DMS 273 (cell line): Measurements from ENCODE around the gene SULT2B1.
"Not testable (repeated sequence)": the region's sequence is repeated elsewhere in the genome, so short reads cannot be mapped to it uniquely, and the experiment has no call there.

Experiments used
- DNase-seq: peaks from one replicate; lab custom pipeline; 2025; ENCODE audit not compliant: unreplicated experiment; lab: John Stamatoyannopoulos, UW

The SULT2B1 gene

DNA sequence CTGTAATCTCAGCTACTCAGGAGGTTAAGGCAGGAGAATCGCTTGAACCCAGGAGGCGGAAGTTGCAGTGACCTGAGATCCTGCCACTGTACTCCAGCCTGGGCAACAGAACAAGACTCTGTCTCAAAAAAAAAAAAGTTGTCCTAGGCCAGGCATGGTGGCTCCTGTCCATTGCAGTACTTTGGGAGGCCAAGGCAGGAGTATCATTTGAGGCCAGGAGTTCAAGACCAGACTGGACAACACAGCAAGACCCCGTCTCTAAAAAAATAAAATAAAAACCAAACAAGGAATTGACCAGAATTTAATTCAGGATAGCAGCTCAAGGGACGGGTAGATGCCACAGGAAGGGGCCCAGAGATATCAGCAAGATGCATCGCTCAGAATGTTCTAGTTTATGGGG is 4.9 kb downstream of the SULT2B1 start:
- no peak for DNase-seq

DNA sequence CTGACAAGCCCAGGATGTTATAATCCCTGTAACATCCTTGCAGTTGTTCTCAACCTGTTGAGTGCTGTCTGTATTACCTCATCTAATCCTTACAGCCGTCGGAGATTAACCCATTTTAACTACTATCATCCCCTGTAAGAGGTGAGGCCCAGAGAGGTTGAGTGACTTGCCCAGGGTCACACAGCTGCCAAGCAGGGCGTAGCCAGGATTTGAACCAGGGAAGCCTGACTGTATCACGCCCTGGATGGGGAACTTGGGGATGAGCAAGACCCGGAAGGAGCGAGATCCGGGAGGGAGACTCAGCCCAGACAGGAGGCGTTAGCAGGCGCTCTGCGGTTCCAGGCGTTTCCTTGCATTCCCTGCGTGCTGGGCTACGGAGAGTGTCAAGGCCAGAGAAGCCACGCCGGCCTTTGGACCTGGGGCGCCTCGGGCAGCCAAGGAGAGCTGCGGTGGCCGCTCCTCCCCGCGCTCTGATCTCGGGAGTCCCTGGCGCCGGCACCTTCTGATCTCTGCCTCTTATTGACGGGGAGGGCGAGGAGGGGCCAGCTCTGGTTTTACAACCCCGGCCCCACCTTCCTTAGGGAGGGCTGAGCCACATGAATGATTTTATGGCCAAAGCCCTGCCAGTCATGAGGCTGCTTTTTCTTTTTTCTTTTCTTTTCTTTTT is 6.2 kb downstream of the SULT2B1 start:
- no peak for DNase-seq

GRCh38 chr19:48560095-48560530 is 8.1 kb downstream of the SULT2B1 start:
- peak; percentile 39 for DNase-seq

DNA sequence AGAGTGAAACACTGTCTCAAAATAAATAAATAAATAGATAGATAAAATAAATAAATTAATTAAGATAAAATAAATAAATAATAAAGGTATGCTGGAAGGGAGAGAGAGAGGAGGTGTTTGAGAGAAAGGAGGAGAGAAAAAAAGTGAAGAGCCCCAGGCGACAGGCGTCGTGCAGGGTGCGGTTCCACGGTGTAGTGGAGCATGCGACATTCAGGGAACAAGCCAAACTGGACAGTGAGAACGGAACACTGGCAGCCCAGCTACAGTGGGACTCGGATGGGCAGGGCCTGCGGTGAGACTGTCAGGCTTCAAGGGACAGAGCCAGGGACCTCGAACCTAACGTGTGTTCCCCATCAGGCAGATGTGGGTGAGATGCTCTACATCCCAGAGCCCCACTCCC is 9.4 kb downstream of the SULT2B1 start:
- no peak for DNase-seq

- no peak for DNase-seq
Measured at GRCh38 chr19:48565090-48565489, 13.1 kb downstream of the SULT2B1 start.

DNA sequence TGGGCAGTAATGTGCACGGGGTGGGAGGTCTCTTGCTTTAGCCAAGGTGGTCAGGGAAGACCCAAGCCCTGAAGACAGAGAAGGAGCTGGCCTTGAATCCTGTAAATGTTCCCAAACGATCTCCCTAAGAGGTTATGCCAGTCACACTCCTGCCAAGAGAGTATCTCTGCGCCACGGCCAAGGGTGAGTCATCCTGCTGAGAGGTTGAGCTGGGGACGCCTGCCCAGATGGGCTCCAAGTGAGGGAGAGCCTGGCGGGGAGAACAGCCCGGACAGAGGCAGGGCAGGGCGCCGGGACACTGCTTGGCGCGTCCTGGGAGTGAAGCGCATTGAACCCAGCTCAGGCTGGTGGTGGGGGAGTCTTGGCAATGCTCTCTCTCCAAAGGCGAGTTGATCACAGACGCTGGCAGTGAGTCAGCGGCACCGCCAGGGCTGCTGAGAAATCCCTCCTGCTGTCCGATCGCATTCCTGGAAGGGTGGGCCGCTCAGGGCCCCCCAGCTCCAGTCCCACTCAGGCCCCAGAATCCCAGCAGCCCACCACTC is 16.4 kb downstream of the SULT2B1 start:
- peak; percentile 95 for DNase-seq

- DNase-seq: peak; percentile 55
Measured at GRCh38 chr19:48569814-48570213, 17.8 kb downstream of the SULT2B1 start.

DNA sequence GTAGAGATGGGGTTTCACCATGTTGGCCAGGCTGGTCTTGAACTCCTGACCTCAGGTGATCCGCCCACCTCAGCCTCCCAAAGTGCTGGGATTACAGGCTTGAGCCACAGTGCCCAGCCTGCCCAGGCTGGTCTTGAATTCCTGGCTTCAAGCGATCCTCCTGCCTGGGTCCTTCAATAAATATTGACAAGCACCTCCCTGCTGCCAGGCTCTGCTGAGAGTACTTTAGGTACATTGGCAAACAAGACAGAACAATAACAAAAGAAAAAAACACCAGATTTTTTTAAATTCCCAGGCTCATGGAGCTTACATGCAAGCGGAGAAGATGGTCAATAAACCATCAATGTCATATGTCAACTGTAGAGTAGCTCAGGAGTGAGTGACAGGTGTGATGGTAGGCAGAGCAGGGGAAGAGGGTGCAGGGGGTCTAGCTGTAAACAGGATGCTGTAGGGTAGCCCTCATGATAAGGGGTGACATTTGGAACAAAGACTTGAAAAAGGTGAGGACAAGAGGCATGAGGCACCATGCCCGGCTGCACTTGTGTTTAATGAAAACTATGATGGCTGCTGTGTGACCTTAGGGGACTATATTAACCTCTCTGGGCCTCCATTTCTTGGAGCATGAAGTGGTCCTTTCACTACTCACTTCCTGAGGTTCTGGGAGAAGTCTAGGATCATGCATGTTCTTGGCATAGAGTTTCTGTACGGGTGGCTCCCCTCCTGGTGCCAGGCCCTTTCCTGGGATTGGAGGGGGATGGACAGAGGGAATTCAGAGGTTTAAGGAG is 19.6 kb downstream of the SULT2B1 start:
- no peak for DNase-seq

DNA sequence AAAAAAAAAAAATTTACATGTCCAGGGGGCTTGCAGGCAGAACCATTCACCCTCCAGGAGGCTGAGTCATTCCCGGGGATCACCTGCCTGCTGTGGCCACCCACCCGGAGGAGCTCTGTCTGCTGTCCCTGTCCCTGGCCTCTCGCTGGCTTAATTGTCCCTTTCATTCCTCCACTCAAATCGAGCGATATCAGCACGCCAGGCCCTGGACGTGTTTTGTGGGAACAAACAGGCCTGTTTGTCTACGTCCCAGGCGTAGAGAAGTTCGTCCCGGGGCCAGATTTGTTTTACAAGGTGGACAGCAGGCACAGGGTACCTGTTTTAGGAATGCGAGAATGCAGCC is 21.2 kb downstream of the SULT2B1 start:
- no peak for DNase-seq

DNA sequence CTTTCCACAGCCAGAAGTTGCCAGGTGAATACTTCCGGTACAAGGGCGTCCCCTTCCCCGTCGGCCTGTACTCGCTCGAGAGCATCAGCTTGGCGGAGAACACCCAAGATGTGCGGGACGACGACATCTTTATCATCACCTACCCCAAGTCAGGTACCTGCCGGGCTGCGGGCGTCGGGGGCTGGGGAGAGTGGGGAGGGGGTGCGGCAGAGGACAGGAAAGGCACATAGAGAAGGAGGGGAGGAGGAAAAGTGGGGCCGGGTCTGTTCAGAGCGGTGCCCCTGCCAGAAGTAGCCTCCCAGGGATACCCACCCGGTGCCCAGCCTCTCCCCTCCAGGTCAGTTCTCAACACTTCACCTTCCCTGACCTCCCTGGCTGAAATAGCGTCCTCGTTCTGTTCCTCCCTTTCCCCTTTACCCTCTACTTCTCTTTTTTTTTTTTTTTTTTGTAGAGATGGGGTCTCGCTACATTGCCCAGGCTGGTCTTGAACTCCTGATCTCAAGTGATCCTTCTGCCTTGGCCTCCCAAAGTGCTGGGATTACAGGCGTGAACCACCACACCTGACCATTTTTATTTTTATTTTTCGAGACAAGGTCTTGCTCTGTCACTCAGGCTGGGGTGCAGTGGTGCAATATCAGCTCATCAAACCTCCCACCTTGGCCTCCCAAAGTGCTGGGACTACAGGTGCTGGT is 24.1 kb downstream of the SULT2B1 start:
- DNase-seq: no peak

DNA sequence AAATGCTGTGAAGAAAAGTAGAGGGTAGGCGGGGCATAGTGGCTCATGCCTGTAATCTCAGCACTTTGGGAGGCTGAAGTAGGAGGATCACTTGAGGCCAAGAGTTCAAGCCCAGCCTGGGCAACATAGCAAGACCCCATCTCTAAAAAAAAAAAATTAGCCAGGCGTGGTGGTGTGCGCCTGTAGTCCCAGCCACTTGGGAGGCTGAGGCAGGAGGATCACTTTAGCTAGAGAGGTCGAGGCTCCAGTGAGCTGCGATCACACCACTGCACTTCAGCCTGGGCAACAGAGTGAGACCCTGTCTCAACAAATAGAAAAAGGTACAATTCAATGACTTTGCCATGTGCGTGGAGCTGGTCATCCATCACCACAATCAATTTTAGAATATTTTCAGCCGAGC is 25.9 kb downstream of the SULT2B1 start:
- not testable (repeated sequence) for DNase-seq

DNA sequence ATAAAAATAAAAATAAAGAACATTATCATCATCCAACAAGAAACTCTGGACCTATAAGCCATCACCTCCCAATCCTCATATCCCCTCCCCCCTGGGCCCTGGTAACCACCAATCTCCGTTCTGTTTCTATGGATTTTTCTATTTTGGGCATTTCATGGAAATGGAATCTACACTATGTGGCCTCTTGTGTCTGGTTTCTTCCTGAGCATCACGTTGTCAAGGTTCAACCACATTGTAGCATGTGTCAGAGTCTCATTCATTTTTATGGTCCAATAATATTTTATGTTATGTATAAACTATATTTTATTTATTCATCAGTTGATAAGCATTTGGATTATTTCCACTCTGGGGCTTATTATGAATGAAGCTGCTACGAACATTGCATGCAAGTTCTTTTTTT is 26.9 kb downstream of the SULT2B1 start:
- DNase-seq: no peak

DNA sequence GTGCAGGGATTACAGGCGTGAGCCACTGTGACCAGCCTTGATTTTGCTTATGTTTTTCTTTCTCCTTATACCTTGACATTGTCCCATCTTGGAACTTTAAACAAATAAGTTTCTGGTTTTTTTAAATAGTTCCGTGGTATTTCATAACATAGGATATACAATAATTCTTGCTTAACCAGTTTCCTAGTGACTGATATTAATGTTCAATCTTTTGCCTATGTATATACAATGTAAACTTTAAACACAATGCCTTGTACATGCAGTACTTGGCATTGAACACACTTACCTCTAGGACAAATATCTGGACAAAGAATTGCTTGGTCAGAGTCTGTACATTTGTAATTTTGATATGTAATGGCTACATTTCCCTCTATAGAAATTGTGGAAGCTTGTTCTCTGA is 30.2 kb downstream of the SULT2B1 start:
- DNase-seq: no peak

GRCh38 chr19:48587387-48587786 is 35.4 kb downstream of the SULT2B1 start:
- no peak for DNase-seq

DNA sequence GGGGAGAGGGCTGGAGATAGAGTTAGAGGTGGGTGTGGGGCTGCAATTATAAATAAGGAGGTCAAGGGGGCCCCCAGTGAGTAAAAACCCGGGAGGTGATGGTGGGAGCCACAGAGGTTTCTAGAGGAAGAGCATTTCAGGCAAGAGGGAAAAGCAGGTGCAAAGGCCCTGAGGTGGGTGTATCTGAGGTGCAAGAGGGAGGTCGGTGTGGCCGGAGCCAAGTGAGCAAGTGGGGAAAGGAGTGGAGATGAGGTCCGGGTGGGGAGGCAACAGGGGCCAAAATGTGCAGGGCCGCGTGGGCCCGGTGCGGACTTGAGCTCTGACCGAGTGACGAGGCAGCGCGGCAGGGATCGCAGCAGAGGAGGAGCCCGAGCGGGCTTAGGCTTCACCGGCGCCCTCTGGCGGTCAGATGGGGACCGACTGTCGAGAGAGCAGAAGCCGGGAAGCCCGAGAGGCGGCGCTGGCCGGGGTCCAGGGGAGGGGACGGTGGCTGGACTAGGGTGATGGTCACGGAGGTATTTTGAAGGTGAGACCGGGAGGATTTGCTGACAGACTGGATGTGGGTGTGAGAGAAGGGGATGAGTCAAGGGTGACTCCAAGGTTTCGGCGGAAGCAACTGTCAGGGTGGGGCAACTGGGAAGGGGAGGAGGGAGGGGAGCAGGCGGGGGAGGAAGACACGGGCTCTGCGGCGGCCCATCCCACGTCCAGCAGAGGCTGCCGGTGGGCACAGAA is 36.9 kb downstream of the SULT2B1 start:
- DNase-seq: peak; percentile 95

- peak; percentile 38 for DNase-seq
Measured at GRCh38 chr19:48591021-48591420, 39.0 kb downstream of the SULT2B1 start.

GRCh38 chr19:48595171-48595570 is 43.2 kb downstream of the SULT2B1 start:
- DNase-seq: no peak

DNA sequence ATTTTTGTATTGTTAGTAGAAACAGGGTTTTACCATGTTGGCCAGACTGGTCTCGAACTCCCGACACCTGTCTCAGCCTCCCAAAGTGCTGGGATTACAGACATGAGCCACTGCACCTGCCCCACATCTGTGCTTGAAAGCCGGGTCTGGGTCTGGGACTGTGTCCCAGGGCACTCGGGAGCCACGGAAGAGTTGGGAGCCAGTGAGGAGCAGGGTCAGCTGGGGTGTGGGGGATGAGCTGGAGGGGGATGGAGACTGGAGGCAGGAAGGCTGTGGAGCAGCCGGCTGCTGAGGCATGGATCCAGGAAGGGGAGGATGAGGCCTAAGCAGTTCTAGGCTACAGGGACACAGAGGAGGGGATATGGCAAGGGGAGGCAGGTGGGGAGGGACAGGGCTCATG is 43.9 kb downstream of the SULT2B1 start:
- no peak for DNase-seq

GRCh38 chr19:48596237-48596636 is 44.3 kb downstream of the SULT2B1 start:
- no peak for DNase-seq

- DNase-seq: no peak
Measured at GRCh38 chr19:48596679-48597465, 44.9 kb downstream of the SULT2B1 start.
